Non-pigmented ciliary epithelial cell (primary cell): ENCODE data around the gene ANKRD34A.

Source experiments
- DNase-seq: peaks from one replicate; pipeline ENCODE4 v3.0.0-alpha.2; 2010; ENCODE audit warnings: low read depth

The ANKRD34A gene

DNA sequence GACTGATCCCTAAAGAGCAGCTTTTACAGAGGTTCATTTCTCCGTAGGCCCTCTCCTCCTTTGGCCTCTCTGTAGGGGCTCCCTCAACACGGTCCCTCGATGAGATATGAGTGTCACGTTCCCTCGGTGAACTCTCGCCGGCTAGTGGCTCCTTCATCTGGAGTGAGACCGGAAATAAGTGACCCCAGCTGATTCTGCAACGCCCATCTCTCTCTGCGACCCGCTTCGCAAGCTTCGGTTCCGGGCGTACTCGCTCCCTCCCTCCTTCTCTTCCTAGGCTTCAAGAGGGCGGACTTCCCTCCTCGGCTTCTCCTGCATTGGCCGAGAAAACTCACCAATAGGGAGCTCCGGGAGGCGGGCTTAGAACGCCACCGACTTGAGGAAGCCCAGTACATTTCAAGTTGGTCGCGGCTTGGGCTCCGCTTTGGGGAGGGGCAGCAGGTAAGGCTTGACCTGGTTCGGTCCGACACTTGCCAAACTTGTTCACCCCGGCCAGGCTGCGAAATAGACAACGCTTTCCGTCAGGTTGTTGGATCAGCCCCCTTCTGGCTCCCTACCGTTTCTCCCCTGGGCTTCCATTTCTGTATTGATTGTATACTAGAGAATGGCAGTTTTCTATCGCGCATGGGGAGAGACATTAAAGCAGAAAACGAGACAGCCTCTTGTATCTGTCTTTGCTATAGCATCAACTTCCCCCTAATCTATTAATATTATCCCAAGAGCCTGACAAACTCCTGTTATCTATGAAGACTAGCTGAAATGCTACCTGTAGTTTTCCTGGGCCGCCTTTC lies at the start of gene ANKRD34A, which contains the start of gene POLR3GL:
TSS of gene ANKRD34A (minus strand) at position 248 of the 791 bp plus-strand sequence. CDS start 2,816 bp downstream, outside the sequence.
TSS of gene POLR3GL (plus strand) at position 363 of the 791 bp plus-strand sequence. CDS start 10,176 bp downstream, outside the sequence.
- peak; percentile 80 for DNase-seq

DNA sequence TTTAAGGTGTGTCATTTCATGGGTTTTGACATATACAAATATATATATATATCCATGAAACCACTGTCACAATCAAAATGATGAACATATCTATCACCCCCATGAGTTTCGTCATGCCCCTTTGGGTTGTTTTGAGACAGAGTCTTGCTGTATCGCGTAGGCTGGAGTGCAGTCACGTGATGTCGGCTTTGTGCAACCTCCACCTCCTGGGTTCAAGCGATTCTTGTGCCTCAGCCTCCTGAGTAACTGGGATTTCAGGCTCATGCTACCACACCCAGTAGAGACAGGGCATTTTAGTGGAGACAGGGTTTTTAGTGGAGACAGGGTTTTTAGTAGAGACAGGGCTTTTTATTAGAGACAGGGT lies 49.2 kb upstream of the ANKRD34A start:
- no peak for DNase-seq

- DNase-seq: peak; percentile 76
Observed at GRCh38 chr1:146012703-146013558, 48.6 kb upstream of the ANKRD34A start.

DNA sequence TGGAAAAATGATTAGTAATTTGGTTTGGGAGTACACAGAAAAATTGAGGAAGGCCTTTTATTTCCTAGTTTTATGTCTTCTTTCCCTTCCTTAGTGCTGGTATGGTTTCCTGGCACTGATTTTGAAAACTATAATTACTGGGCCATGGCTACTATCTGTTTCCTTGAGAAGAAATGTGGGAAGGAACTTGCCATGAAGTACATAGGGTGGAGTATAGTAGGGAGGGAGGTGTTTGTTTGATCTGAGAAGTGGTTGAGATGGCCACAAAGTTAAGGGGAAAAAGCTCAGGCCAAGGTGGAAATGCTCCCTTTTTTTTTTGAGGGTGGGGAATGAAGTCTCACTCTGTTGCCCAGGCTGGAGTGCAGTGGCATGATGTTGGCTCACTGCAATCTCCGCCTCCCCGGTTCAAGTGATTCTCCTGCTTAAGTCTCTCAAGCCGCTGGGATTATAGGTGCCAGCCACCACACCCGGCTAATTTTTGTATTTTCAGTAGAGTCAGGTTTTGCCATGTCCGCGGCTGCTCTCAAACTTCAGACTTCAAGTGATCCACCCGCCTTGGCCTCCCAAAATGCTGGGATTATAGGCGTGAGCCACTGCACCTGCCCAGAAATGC lies 45.9 kb upstream of the ANKRD34A start:
- no peak for DNase-seq

- no peak for DNase-seq
Observed at GRCh38 chr1:146007489-146008133, 43.2 kb upstream of the ANKRD34A start.

- DNase-seq: no peak
Observed at GRCh38 chr1:146001709-146002108, 37.3 kb upstream of the ANKRD34A start.

GRCh38 chr1:145999321-146000024 lies 35.1 kb upstream of the ANKRD34A start:
- no peak for DNase-seq

DNA sequence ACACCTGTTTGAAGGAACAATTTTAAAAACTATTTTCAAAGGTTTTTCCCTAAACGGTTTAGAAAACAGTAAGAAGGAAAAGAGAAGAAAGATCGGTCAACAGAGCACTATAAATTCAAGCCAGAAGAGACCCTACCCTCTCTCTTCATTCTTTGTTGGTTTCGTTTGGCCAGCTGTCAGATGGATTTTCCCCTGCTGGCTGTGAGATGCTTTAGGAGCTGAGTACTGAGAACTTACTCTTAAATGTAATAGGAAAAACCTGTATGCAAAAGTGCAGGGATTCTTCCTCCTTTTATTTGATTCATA lies 33.3 kb upstream of the ANKRD34A start:
- DNase-seq: no peak

GRCh38 chr1:145997016-145997717 lies 32.8 kb upstream of the ANKRD34A start:
- DNase-seq: no peak

DNA sequence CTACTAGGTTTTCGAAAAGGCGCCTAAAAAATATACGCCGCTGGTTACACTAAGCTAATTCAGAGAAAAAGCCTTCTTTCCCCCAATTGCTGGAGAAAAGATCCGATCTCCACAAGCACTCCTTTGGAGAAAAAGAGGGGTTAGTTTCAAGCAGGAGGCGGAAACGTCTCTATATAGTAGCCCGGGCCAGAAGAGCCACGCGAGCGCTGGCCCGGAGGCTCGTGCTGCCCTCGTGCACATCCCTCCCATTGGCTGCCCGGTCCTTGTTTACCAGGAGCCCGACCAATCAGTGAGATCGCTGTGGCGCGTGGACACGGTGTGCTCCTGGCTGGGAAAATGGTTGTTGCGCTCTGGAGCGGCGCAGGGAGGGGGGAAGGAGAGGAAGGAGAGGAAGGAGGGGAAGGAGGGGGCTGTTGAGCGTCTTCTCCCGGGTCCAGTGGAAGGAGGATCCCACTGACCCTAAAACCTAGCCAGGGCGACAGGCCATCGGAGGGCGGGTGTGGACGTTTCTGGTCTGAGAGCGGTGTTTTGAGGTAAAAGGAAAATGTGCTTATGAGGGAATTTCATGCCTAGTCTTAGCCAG lies 32.1 kb upstream of the ANKRD34A start, which contains the start of gene TXNIP:
TSS of gene TXNIP (minus strand) at position 147 of the 583 bp plus-strand sequence. CDS start 313 bp downstream, outside the sequence.
- peak; percentile 91 for DNase-seq

DNA sequence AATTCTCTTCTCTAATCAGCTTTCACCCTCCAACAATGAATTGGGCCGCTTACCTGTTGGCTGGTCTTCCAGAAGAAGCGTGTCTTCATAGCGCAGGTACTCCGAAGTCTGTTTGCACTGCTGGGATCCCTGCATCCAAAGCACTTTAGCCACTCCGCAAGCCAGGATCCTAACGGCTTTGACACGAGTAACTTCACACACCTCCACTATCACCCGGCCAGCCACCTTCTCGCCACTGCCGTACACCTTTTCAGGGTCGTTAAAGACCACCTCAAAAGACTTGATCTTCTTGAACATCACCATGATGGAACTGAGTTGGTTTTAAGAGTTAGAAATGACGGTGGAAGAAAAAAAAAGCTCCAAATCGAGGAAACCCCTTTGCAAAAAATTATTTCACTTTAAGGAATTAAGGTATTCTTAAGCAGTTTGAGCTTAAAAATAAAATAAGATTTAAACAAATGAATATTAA lies 31.6 kb upstream of the ANKRD34A start:
- DNase-seq: no peak

DNA sequence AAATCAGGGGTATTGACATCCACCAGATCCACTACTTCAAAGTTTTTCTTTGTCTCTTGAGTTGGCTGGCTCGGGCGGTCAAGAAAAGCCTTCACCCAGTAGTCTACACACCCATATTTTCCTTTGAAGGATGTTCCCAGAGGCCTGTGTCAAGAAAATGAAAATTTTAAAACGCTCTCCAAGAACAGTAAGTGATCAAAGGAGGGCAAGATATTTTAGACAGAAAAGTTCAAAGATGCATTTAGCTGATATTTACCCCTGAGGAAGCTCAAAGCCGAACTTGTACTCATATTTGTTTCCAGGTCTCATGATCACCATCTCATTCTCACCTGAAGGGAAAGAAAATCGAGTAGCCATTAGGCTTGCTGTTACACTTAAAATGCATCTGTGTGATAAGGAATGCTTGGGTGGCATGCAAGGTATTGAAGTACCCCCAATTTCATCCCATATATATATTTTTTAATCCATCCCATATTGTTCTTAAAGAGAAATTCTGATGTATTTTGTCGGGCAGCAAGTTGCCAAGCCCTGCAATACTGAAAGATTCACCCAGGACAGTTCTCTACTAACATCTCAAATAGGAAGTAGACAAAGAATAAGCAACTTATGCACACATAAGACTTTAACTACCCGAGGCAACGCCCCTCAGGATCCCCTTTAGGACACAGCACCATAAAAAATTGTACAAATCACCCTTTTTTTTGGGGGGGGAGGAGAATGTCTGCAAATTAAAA lies 30.9 kb upstream of the ANKRD34A start:
- no peak for DNase-seq

- DNase-seq: no peak
Observed at GRCh38 chr1:145994391-145995120, 30.2 kb upstream of the ANKRD34A start.

GRCh38 chr1:145993618-145994390 lies 29.4 kb upstream of the ANKRD34A start:
- no peak for DNase-seq

DNA sequence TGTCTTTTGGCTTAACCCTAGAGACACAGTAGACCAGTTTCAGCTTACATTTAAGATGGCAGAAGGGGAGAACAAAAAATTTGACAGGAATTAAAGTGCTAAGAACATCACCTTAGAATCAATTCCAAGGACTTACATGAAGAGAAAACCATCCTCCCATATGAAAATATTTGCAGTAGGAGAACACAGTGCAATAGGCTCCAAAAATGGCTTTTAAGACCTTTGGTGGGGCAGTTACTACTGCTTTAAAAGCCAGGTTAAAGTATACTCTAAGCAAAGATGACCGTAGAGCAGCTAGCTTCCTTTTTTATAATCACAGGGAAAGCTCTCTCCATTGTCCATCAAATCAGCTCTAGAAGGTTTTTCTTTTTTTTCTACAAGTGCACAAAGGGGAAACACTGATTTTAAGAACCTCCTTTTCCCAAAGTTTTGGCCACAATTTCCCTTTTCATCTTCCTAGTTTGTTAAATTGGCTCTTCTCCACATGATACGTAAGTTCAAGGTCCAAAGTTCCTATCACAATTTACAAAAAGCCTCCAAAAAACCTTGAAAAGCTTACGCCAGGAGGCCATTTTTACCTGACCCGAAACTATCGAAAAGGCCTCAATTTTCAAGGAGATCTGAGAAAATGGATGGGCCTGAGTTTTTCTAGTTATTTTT lies 28.7 kb upstream of the ANKRD34A start:
- no peak for DNase-seq

DNA sequence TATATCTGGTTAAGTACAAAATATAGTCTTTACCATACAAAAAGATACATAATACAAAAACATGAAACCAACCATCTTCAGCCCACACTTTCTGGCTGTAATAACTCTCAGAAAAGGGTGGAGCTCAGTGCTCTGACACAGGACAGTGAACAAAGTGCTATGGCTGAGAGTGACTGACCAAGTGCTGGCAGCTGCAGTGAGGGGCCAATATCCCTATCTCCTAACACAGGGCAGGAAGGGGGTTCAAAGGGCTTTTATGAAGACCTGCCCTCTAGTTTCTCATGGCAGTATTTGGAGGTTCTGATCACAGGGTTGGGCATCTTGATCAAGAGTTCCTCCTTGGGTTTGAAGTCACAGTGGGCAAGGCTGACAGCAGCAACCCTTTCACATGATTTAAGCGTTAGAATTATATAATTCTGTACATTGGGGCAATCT lies 28.1 kb upstream of the ANKRD34A start:
- DNase-seq: no peak

DNA sequence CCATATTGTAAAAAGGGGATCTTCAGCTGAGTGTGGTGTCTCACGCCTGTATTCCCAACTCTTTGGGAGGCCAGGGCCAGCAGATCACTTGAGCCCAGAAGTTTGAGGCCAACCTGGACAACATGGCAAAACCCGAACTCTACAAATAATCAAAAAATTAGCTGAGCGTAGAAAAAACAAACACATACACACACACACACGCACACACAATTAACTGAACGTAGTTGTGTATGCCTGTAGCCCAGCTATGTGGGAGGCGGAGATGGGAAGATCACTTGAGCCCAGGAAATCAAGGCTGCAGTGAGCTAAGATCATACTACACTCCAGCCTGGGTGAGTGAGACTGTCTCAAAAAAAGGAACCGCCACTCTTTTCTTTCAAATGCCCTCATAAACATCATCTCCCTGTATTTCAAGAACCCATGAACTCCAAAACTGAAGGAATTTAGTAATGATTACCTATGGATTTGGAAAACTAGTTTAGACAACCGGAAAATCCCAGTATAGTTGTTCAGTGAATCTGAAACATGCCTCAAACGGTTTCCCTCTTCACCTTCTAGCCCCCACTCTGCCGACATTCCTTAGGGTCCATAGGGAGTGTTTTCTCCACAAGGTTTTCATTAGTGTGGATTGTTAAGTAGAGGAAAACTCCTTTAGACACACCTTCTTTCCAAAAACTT lies 27.5 kb upstream of the ANKRD34A start:
- no peak for DNase-seq
